IMR-90 (cell line): ENCODE data around the gene TOE1. TPM values are rescaled to one million over a fixed set of nuclear protein-coding genes. Genes with fewer than 3 reads are reported as not detected.

Experiments used
- ATAC-seq: fragments of 200-7000 bp; cut with Tn5 transposase; 2 replicates; pipeline ENCODE4 v1.9.1; 2020; ENCODE audit warnings: low read depth, mild to moderate bottlenecking, moderate library complexity
- BruUV-seq: library from RNA; stranded (reverse); fragments of 400-500 nt; replicated peaks from 2 replicates; lab custom pipeline; 2021; lab: Mats Ljungman, UMichigan
- CTCF ChIA-PET: fragments of 300-600 bp; formaldehyde crosslinking; extraction: SDS; loops from one replicate; lab custom pipeline; 2021; ENCODE audit warnings: antibody characterized with exemption; lab: Yijun Ruan, JAX
- POLR2A ChIA-PET: fragments of 300-600 bp; sonication (Branson Sonifier 250); formaldehyde crosslinking; loops from one replicate; lab custom pipeline; 2022; ENCODE audit warnings: antibody characterized with exemption; ENCODE audit not compliant: unreplicated experiment; lab: Charles Lee
- DNase-seq: peaks from one replicate; pipeline ENCODE4 v3.0.0; 2013
- H2AFZ ChIP-seq: replicated peaks from 2 replicates; pipeline ENCODE3; 2013; ENCODE audit warnings: low read length, mild to moderate bottlenecking; ENCODE audit not compliant: poor library complexity
- H2AK5ac ChIP-seq: 2 replicates; pipeline ENCODE4 v1.6.1; 2013; ENCODE audit warnings: low read depth, low read length, inconsistent platforms
- H2AK9ac ChIP-seq: replicated peaks from 2 replicates; pipeline ENCODE3; 2013; ENCODE audit warnings: mild to moderate bottlenecking, low read depth, low read length, moderate library complexity; ENCODE audit not compliant: poor library complexity
- H2BK120ac ChIP-seq: 2 replicates; pipeline ENCODE4 v1.6.1; 2013; ENCODE audit warnings: low read depth, low read length, inconsistent platforms
- H2BK15ac ChIP-seq: 3 replicates; pipeline ENCODE4 v1.6.1; 2013; ENCODE audit warnings: low read depth, low read length, inconsistent platforms
- H2BK20ac ChIP-seq: 2 replicates; pipeline ENCODE4 v1.6.1; 2013; ENCODE audit warnings: low read depth, mild to moderate bottlenecking, inconsistent platforms, low read length, moderate library complexity
- H2BK5ac ChIP-seq: 2 replicates; pipeline ENCODE4 v1.6.1; 2013; ENCODE audit warnings: mild to moderate bottlenecking, low read depth, low read length, inconsistent platforms; ENCODE audit not compliant: poor library complexity, severe bottlenecking
- H3K14ac ChIP-seq: replicated peaks from 2 replicates; pipeline ENCODE4 v1.6.1; 2013; ENCODE audit warnings: low read depth, low read length, inconsistent platforms
- H3K18ac ChIP-seq: 2 replicates; pipeline ENCODE4 v1.6.1; 2013; ENCODE audit warnings: low read depth, low read length, control low read depth
- H3K23ac ChIP-seq: 2 replicates; pipeline ENCODE4 v1.6.1; 2013; ENCODE audit warnings: low read depth, low read length, inconsistent platforms
- H3K27ac ChIP-seq: 2 replicates; pipeline ENCODE4 v1.5.1; 2013; ENCODE audit warnings: mild to moderate bottlenecking, control low read depth, low read length; ENCODE audit not compliant: insufficient read depth
- H3K27me3 ChIP-seq: 2 replicates; pipeline ENCODE4 v1.6.1; 2013; ENCODE audit warnings: low read length; ENCODE audit not compliant: control insufficient read depth, insufficient read depth
- H3K36me3 ChIP-seq: 2 replicates; pipeline ENCODE4 v1.6.1; 2013; ENCODE audit warnings: low read length, mixed read lengths; ENCODE audit not compliant: control insufficient read depth, insufficient read depth
- H3K4ac ChIP-seq: 2 replicates; pipeline ENCODE4 v1.6.1; 2013; ENCODE audit warnings: low read depth, low read length, inconsistent platforms
- H3K4me1 ChIP-seq: 2 replicates; pipeline ENCODE4 v1.6.1; 2013; ENCODE audit warnings: low read length, mixed read lengths; ENCODE audit not compliant: control insufficient read depth, insufficient read depth
- H3K4me2 ChIP-seq: 2 replicates; pipeline ENCODE4 v1.6.1; 2013; ENCODE audit warnings: low read depth, mild to moderate bottlenecking, control low read depth, low read length, moderate library complexity
- H3K4me3 ChIP-seq: 2 replicates; pipeline ENCODE4 v1.5.1; 2013; ENCODE audit warnings: low read depth, mild to moderate bottlenecking, control low read depth, low read length, moderate library complexity; ENCODE audit not compliant: insufficient read depth
- H3K56ac ChIP-seq: 2 replicates; pipeline ENCODE4 v1.6.1; 2013; ENCODE audit warnings: low read length, inconsistent platforms; ENCODE audit not compliant: insufficient read depth; ENCODE audit errors: extremely low read depth
- H3K79me1 ChIP-seq, 2 experiments: 2 replicates each; pipeline ENCODE4 v1.6.1; 2013; ENCODE audit warnings: low read length in 2 of 2, inconsistent platforms in 1 of 2, low read depth in 1 of 2
- H3K9ac ChIP-seq: 2 replicates; pipeline ENCODE4 v1.6.1; 2013; ENCODE audit warnings: low read depth, low read length, control low read depth
- H3K9me1 ChIP-seq: 2 replicates; pipeline ENCODE4 v1.6.1; 2013; ENCODE audit warnings: low read length, inconsistent platforms; ENCODE audit not compliant: insufficient read depth
- H3K9me3 ChIP-seq: 2 replicates; pipeline ENCODE4 v1.6.1; 2013; ENCODE audit warnings: low read length; ENCODE audit not compliant: control insufficient read depth, insufficient read depth
- H4K20me1 ChIP-seq: 2 replicates; pipeline ENCODE4 v1.6.1; 2013; ENCODE audit warnings: low read length, inconsistent platforms; ENCODE audit not compliant: insufficient read depth
- H4K5ac ChIP-seq: 2 replicates; pipeline ENCODE4 v1.6.1; 2013; ENCODE audit warnings: mild to moderate bottlenecking, low read depth, low read length, control low read depth
- H4K8ac ChIP-seq, 2 experiments: 2 replicates each; pipeline ENCODE4 v1.6.1; 2013; ENCODE audit warnings: low read depth in 2 of 2, low read length in 2 of 2, control low read depth in 1 of 2, inconsistent platforms in 1 of 2
- H4K91ac ChIP-seq: 2 replicates; pipeline ENCODE4 v1.6.1; 2013; ENCODE audit warnings: low read depth, low read length, inconsistent platforms; ENCODE audit not compliant: insufficient read depth
- BHLHE40 ChIP-seq: fragments of 150-350 bp; IDR thresholded peaks from 2 replicates; pipeline ENCODE4 v1.6.1; 2016; ENCODE audit warnings: mild to moderate bottlenecking, low read depth, low read length
- CEBPB ChIP-seq: IDR thresholded peaks from 2 replicates; pipeline ENCODE4 v1.6.1; 2012; ENCODE audit warnings: low read depth, low read length, improper control_type of control experiment
- CHD1 ChIP-seq: IDR thresholded peaks from 2 replicates; pipeline ENCODE4 v1.6.1; 2012; ENCODE audit warnings: low read depth, low read length, improper control_type of control experiment
- CTCF ChIP-seq: conservative IDR thresholded peaks from 2 replicates; pipeline ENCODE4 v1.5.1; 2012; ENCODE audit warnings: mild to moderate bottlenecking, low read depth, low read length, improper control_type of control experiment
- FOS ChIP-seq: fragments of 150-350 bp; IDR thresholded peaks from 2 replicates; pipeline ENCODE4 v1.6.1; 2016; ENCODE audit warnings: low read depth, low read length
- MAFK ChIP-seq: IDR thresholded peaks from 2 replicates; pipeline ENCODE4 v1.6.1; 2012; ENCODE audit warnings: low read depth, low read length, improper control_type of control experiment
- MAZ ChIP-seq: IDR thresholded peaks from 2 replicates; pipeline ENCODE4 v1.6.1; 2012; ENCODE audit warnings: low read depth, mild to moderate bottlenecking, low read length, improper control_type of control experiment, moderate library complexity, borderline replicate concordance
- MXI1 ChIP-seq: IDR thresholded peaks from 2 replicates; pipeline ENCODE4 v1.6.1; 2012; ENCODE audit warnings: low read depth, mild to moderate bottlenecking, low read length, moderate library complexity, borderline replicate concordance
- NFE2L2 ChIP-seq: fragments of 150-350 bp; IDR thresholded peaks from 2 replicates; pipeline ENCODE4 v1.6.1; 2016; ENCODE audit warnings: low read depth, mild to moderate bottlenecking, low read length
- POLR2A ChIP-seq: IDR thresholded peaks from 2 replicates; pipeline ENCODE4 v1.6.1; 2012; ENCODE audit warnings: mild to moderate bottlenecking, low read depth, low read length
- RAD21 ChIP-seq: IDR thresholded peaks from 2 replicates; pipeline ENCODE4 v1.6.1; 2012; ENCODE audit warnings: low read length, improper control_type of control experiment
- RCOR1 ChIP-seq: IDR thresholded peaks from 2 replicates; pipeline ENCODE4 v1.6.1; 2012; ENCODE audit warnings: mild to moderate bottlenecking, low read length, improper control_type of control experiment; ENCODE audit not compliant: insufficient replicate concordance
- RFX5 ChIP-seq: IDR thresholded peaks from 2 replicates; pipeline ENCODE4 v1.8.0; 2012; ENCODE audit warnings: low read depth, mild to moderate bottlenecking, low read length, moderate library complexity
- SMC3 ChIP-seq: fragments of 150-350 bp; IDR thresholded peaks from 2 replicates; pipeline ENCODE4 v1.6.1; 2016; ENCODE audit warnings: low read depth, mild to moderate bottlenecking, antibody characterized with exemption, low read length, moderate library complexity
- WGBS, 2 experiments: methylation state at CpG; one replicate each; pipeline versions ENCODE4 v1.1.5 to v1.1.7; 2013; ENCODE audit warnings: missing lambda C conversion rate in 2 of 2; ENCODE audit not compliant: insufficient read length in 1 of 2; ENCODE audit errors: extremely low coverage in 2 of 2; 5-methylcytosine and 5-hydroxymethylcytosine counted together
- dilution Hi-C: fragments of 300-500 bp; cut with HindIII; formaldehyde crosslinking; loops from one replicate; pipeline ENCODE4 v1.14.3; 2018; ENCODE audit warnings: low sequenced_read_pairs; ENCODE audit not compliant: unreplicated experiment
- in situ Hi-C: fragments of 300-500 bp; cut with MboI; formaldehyde crosslinking; loops from 3 replicates; pipeline ENCODE4 v1.14.3; 2019; ENCODE audit warnings: low sequenced_read_pairs, inconsistent platforms, mixed read lengths
- intact Hi-C: fragments of 100-400 bp; cut with micrococcal nuclease; formaldehyde crosslinking; loops from 2 replicates; pipeline ENCODE4 v1.10.0; 2022
- polyA plus RNA-seq, 3 experiments: library from polyadenylated mRNA; depleted of rRNA; stranded (reverse); fragments of >200 nt; gene quantifications; 2 replicates each; pipeline ENCODE4 v1.2.3, GENCODE V29; 2012; ENCODE audit warnings: low replicate concordance in 1 of 3
- total RNA-seq: library from RNA; depleted of rRNA; stranded (reverse); fragments of >200 nt; gene quantifications from 2 replicates; pipeline ENCODE4 v1.2.3, GENCODE V29; 2012
- TF ChIP-seq, protein P1 (sequence below): fragments of 150-350 bp; IDR thresholded peaks from 2 replicates; pipeline ENCODE4 v1.6.1; 2016; ENCODE audit warnings: low read depth, mild to moderate bottlenecking, low read length, moderate library complexity, borderline replicate concordance
- TF ChIP-seq, protein P2 (sequence below): fragments of 150-350 bp; IDR thresholded peaks from 2 replicates; pipeline ENCODE4 v1.6.1; 2017; ENCODE audit warnings: mild to moderate bottlenecking, antibody characterized with exemption, low read length, low read depth

The TOE1 gene
- total and polyA plus RNA-seq, 2 of the 4 experiments (the other 2 are of a cell fraction), result 15.5 to 18.6 TPM

GRCh38 chr1:45306905-45307304 is 33.1 kb upstream of the TOE1 start:
- Histone ChIP-seq H3K4me3 (no peak overlapping the region), H3K27me3 (no peaks in the 10 kb centered on the region), H3K4ac (no peak overlapping the region), H3K14ac (no peak overlapping the region), H2BK120ac (no peak overlapping the region), H4K5ac (no peak overlapping the region), H2BK15ac (no peak overlapping the region), H3K36me3 (no peaks in the 10 kb centered on the region), H4K20me1 (no peaks in the 10 kb centered on the region), H4K91ac (no peak overlapping the region), H3K4me2 (no peak overlapping the region), H3K4me1 (peaks cover 4% of the 10 kb centered on the region; the same call in 1 of the 2 replicates), H3K23ac (no peak overlapping the region), H3K79me1 (peaks cover 0 to 11% of the 10 kb centered on the region in 2 experiments; a peak in 2 of 4 replicates), H2AK5ac (no peak overlapping the region), H2BK20ac (no peak overlapping the region), H2AK9ac (no peak overlapping the region), H3K18ac (no peak overlapping the region), H3K9me3 (no peaks in the 10 kb centered on the region), H3K9me1 (no peaks in the 10 kb centered on the region), H2BK5ac (no peak overlapping the region), H3K56ac (no peak overlapping the region), H3K27ac (no peak overlapping the region), H3K9ac (no peak overlapping the region), H4K8ac (no peak overlapping the region), H2AFZ (no peak overlapping the region)
- no peak for TF ChIP-seq FOS
- no peak for TF ChIP-seq BHLHE40
- no peak for TF ChIP-seq MAZ
- no peak for TF ChIP-seq RFX5
- no peak for TF ChIP-seq CHD1
- no peak for TF ChIP-seq MAFK
- no peak for TF ChIP-seq RAD21
- TF ChIP-seq CEBPB, result no peak
- TF ChIP-seq NFE2L2, result no peak
- no peak for TF ChIP-seq RCOR1
- TF ChIP-seq, protein P1, sequence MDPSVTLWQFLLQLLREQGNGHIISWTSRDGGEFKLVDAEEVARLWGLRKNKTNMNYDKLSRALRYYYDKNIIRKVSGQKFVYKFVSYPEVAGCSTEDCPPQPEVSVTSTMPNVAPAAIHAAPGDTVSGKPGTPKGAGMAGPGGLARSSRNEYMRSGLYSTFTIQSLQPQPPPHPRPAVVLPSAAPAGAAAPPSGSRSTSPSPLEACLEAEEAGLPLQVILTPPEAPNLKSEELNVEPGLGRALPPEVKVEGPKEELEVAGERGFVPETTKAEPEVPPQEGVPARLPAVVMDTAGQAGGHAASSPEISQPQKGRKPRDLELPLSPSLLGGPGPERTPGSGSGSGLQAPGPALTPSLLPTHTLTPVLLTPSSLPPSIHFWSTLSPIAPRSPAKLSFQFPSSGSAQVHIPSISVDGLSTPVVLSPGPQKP, result no peak
- no peak for TF ChIP-seq SMC3
- TF ChIP-seq MXI1, result no peak
- TF ChIP-seq, protein P2, sequence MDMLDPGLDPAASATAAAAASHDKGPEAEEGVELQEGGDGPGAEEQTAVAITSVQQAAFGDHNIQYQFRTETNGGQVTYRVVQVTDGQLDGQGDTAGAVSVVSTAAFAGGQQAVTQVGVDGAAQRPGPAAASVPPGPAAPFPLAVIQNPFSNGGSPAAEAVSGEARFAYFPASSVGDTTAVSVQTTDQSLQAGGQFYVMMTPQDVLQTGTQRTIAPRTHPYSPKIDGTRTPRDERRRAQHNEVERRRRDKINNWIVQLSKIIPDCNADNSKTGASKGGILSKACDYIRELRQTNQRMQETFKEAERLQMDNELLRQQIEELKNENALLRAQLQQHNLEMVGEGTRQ, result no peak
- no peak for TF ChIP-seq POLR2A
- no peak for TF ChIP-seq CTCF
- intact Hi-C loops (loop anchor here (10.0 kb wide), 1 partner anchor 502 kb away; the partner anchor contains the start of genes BTBD19, DYNLT4 and PLK3), in situ Hi-C loops (loop anchor here (10.0 kb wide), 1 partner anchor 472 kb away; no protein-coding TSS in a partner anchor), dilution Hi-C loops (no loop called here)
- ChIA-PET POLR2A (no interaction called here), CTCF (no interaction called here)
- BruUV-seq, result no TSS peak
- DNase-seq (no peak), ATAC-seq (no peak)
- no CpG with 5 or more reads among the region's 3 CpGs for WGBS, 2 experiments
